A549 (cell line): Measurements from ENCODE around the gene POLR1B. TPM values are rescaled to one million over a fixed set of nuclear protein-coding genes. Genes with fewer than 3 reads are reported as not detected.

Experiments
- ATAC-seq, 2 experiments: fragments of 200-7000 bp in 1 of 2; fragments of >200 bp in 1 of 2; cut with Nextera tagmentation in 1 of 2; cut with Tn5 transposase in 1 of 2; 3 replicates each; pipeline versions ENCODE4 v1.8.0 to v1.9.1; 2018 to 2020; ENCODE audit warnings: mild to moderate bottlenecking in 1 of 2, moderate library complexity in 1 of 2
- CTCF ChIA-PET: fragments of 300-600 bp; sonication (Branson Sonifier 250); formaldehyde crosslinking; extraction: SDS; loops from one replicate; lab custom pipeline; 2021; ENCODE audit warnings: antibody characterized with exemption, inconsistent platforms; lab: Yijun Ruan, JAX
- POLR2A ChIA-PET: fragments of 350-600 bp; formaldehyde crosslinking; extraction: SDS; loops from one replicate; lab custom pipeline; 2021; ENCODE audit warnings: antibody characterized with exemption, inconsistent platforms; lab: Yijun Ruan, JAX
- DNase-seq, 2 experiments: peaks; one replicate each; pipeline versions ENCODE4 v3.0.0 to v3.0.0-alpha.2; 2011 to 2016; ENCODE audit warnings: low read depth in 1 of 2, low spot score in 1 of 2
- FAIRE-seq: peaks from 2 replicates; lab custom pipeline; 2011; peaks lifted over from hg19 to GRCh38; lab: Jason Lieb, UNC
- H3K27ac ChIP-seq, 2 experiments: fragments of >200 bp; sonication (Bioruptor Twin); formaldehyde crosslinking; 3 replicates each; pipeline ENCODE4 v1.5.1; 2016 to 2017
- H3K4me1 ChIP-seq: fragments of >200 bp; sonication (Bioruptor Twin); formaldehyde crosslinking; 3 replicates; pipeline ENCODE4 v1.6.1; 2016
- H3K4me2 ChIP-seq: fragments of >200 bp; sonication (Bioruptor Twin); formaldehyde crosslinking; 3 replicates; pipeline ENCODE4 v1.6.1; 2016
- H3K4me3 ChIP-seq: fragments of >200 bp; sonication (Bioruptor Twin); formaldehyde crosslinking; 3 replicates; pipeline ENCODE4 v1.5.1; 2016
- H3K9me3 ChIP-seq: fragments of >200 bp; sonication (Bioruptor Twin); formaldehyde crosslinking; 3 replicates; pipeline ENCODE4 v1.6.1; 2016
- CBX2 ChIP-seq: fragments of 200-600 bp; sonication (generic); IDR thresholded peaks from 2 replicates; pipeline ENCODE4 v1.6.1; 2016; ENCODE audit warnings: low read depth, mild to moderate bottlenecking, borderline replicate concordance
- CEBPB ChIP-seq, 2 experiments: fragments of >200 bp in 1 of 2; sonication (Bioruptor Twin) in 1 of 2; formaldehyde crosslinking in 1 of 2; IDR thresholded peaks; 2 replicates each; pipeline ENCODE4 v1.6.1; 2012 to 2016
- ELK1 ChIP-seq: fragments of 150-350 bp; IDR thresholded peaks from 2 replicates; pipeline ENCODE4 v1.6.1; 2014; ENCODE audit warnings: low read depth, mild to moderate bottlenecking, low read length
- EP300 ChIP-seq, 2 experiments: fragments of >200 bp; sonication (Bioruptor Twin); formaldehyde crosslinking; IDR thresholded peaks; 2 replicates in 1 of 2; 3 replicates in 1 of 2; pipeline ENCODE4 v1.6.1; 2016 to 2017
- ESRRA ChIP-seq: fragments of 150-350 bp; IDR thresholded peaks from 2 replicates; pipeline ENCODE4 v1.6.1; 2014; ENCODE audit warnings: mild to moderate bottlenecking, low read length, borderline replicate concordance
- FOXS1 ChIP-seq: fragments of 250-450 bp; sonication (Bioruptor Pico); IDR thresholded peaks from 2 replicates; pipeline ENCODE4 v1.5.0; 2020; ENCODE audit warnings: mild to moderate bottlenecking, moderate library complexity
- GATA3 ChIP-seq: IDR thresholded peaks from 2 replicates; pipeline ENCODE4 v1.6.1; 2012; ENCODE audit warnings: borderline replicate concordance
- HOXB5 ChIP-seq: fragments of 250-450 bp; sonication (Bioruptor Pico); IDR thresholded peaks from 2 replicates; pipeline ENCODE4 v1.5.0; 2020; ENCODE audit warnings: mild to moderate bottlenecking, moderate library complexity
- KDM5A ChIP-seq: fragments of 200-600 bp; sonication (generic); IDR thresholded peaks from 2 replicates; pipeline ENCODE4 v1.6.1; 2016; ENCODE audit warnings: antibody characterized with exemption, mild to moderate bottlenecking
- MAFK ChIP-seq: fragments of 450-650 bp; IDR thresholded peaks from 2 replicates; pipeline ENCODE4 v1.6.1; 2014; ENCODE audit not compliant: partially characterized antibody
- NFE2L2 ChIP-seq: fragments of 150-350 bp; conservative IDR thresholded peaks from 2 replicates; pipeline ENCODE4 v1.6.1; 2014; ENCODE audit warnings: low read length
- NPAS2 ChIP-seq: fragments of 250-450 bp; sonication (Bioruptor Pico); IDR thresholded peaks from 2 replicates; pipeline ENCODE4 v1.8.0; 2022; ENCODE audit warnings: mild to moderate bottlenecking, moderate library complexity, borderline replicate concordance
- NR3C1 ChIP-seq: fragments of >200 bp; sonication (Bioruptor Twin); formaldehyde crosslinking; IDR thresholded peaks from 3 replicates; pipeline ENCODE4 v1.6.1; 2017
- RCOR1 ChIP-seq: fragments of 150-350 bp; IDR thresholded peaks from 2 replicates; pipeline ENCODE4 v1.6.1; 2014; ENCODE audit warnings: antibody characterized with exemption, low read length, low read depth
- TFCP2L1 ChIP-seq: fragments of 250-450 bp; sonication (Bioruptor Pico); IDR thresholded peaks from 2 replicates; pipeline ENCODE4 v1.5.0; 2021; ENCODE audit warnings: mild to moderate bottlenecking
- TP53 ChIP-seq: fragments of 250-450 bp; sonication (Bioruptor Pico); IDR thresholded peaks from 2 replicates; pipeline ENCODE4 v1.5.0; 2021; ENCODE audit warnings: mild to moderate bottlenecking, moderate library complexity
- USF2 ChIP-seq: fragments of 450-650 bp; IDR thresholded peaks from 2 replicates; pipeline ENCODE4 v1.6.1; 2014; ENCODE audit warnings: antibody characterized with exemption
- ZC3H11A ChIP-seq: fragments of 450-650 bp; IDR thresholded peaks from 2 replicates; pipeline ENCODE4 v1.6.1; 2014; ENCODE audit warnings: antibody characterized with exemption, mild to moderate bottlenecking
- ZFP36 ChIP-seq: fragments of 450-650 bp; IDR thresholded peaks from 2 replicates; pipeline ENCODE4 v1.6.1; 2014; ENCODE audit warnings: borderline replicate concordance; ENCODE audit not compliant: partially characterized antibody
- WGBS: methylation state at CpG from one replicate; pipeline ENCODE4 v1.1.6; 2017; ENCODE audit errors: missing lambda C conversion rate; 5-methylcytosine and 5-hydroxymethylcytosine counted together
- polyA plus RNA-seq, 4 experiments: library from polyadenylated mRNA; depleted of rRNA in 3 of 4; stranded (reverse); fragments of >200 nt; fragmentation: RNase III in 1 of 4; extraction: RNeasy Plus Mini Kit Qiagen cat#74134 plus additional on column Dnase treatment in 1 of 4; gene quantifications; 2 replicates in 3 of 4; 3 replicates in 1 of 4; pipeline ENCODE4 v1.2.3, GENCODE V29; 2011 to 2017
- TF ChIP-seq, protein P1 (sequence below): fragments of >200 bp; sonication (Bioruptor Twin); formaldehyde crosslinking; IDR thresholded peaks from 3 replicates; pipeline ENCODE4 v1.6.1; 2016
- TF ChIP-seq, protein P2 (sequence below): IDR thresholded peaks from 2 replicates; pipeline ENCODE4 v1.6.1; 2012
- TF ChIP-seq, protein P3 (sequence below): fragments of 250-450 bp; sonication (Bioruptor Pico); IDR thresholded peaks from 2 replicates; pipeline ENCODE4 v1.5.0; 2020; ENCODE audit warnings: low read depth, mild to moderate bottlenecking, moderate library complexity

The POLR1B gene
- polyA plus RNA-seq, 2 of the 4 experiments (the other 2 are of a cell fraction), result 18.9 to 41.2 TPM

GRCh38 chr2:112585400-112585799 lies 43.1 kb downstream of the POLR1B start:
- ChIA-PET CTCF (interaction anchor here (1.0 to 7.5 kb wide), 4 partner anchors 14 to 140 kb away, joined by 3 to 54 read pairs (median 17); no protein-coding TSS in a partner anchor), POLR2A (no interaction called here)
- TF ChIP-seq ZC3H11A, result no peak
- no peak for TF ChIP-seq GATA3
- no peak for TF ChIP-seq KDM5A
- TF ChIP-seq MAFK, result no peak
- no peak for TF ChIP-seq TP53
- TF ChIP-seq, protein P1, sequence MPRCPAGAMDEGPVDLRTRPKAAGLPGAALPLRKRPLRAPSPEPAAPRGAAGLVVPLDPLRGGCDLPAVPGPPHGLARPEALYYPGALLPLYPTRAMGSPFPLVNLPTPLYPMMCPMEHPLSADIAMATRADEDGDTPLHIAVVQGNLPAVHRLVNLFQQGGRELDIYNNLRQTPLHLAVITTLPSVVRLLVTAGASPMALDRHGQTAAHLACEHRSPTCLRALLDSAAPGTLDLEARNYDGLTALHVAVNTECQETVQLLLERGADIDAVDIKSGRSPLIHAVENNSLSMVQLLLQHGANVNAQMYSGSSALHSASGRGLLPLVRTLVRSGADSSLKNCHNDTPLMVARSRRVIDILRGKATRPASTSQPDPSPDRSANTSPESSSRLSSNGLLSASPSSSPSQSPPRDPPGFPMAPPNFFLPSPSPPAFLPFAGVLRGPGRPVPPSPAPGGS, result no peak
- no peak for TF ChIP-seq HOXB5
- TF ChIP-seq, protein P2, sequence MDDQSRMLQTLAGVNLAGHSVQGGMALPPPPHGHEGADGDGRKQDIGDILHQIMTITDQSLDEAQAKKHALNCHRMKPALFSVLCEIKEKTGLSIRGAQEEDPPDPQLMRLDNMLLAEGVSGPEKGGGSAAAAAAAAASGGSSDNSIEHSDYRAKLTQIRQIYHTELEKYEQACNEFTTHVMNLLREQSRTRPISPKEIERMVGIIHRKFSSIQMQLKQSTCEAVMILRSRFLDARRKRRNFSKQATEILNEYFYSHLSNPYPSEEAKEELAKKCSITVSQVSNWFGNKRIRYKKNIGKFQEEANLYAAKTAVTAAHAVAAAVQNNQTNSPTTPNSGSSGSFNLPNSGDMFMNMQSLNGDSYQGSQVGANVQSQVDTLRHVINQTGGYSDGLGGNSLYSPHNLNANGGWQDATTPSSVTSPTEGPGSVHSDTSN, result no peak
- TF ChIP-seq CBX2, result no peak
- TF ChIP-seq EP300 (IDR thresholded peaks at IDR 0.05), result no peak
- TF ChIP-seq ESRRA, result no peak
- no peak for TF ChIP-seq NFE2L2
- no peak for TF ChIP-seq CEBPB (IDR thresholded peaks at IDR 0.05)
- TF ChIP-seq NPAS2 (CRISPR knock-in tag), result no peak
- ATAC-seq, result no peak
- DNase-seq, result no peak
- Histone ChIP-seq H3K4me2 (peak overlapping the region; percentile 89), H3K27ac (peak overlapping the region; percentile 96 to 97), H3K9me3 (no peaks in the 10 kb centered on the region), H3K4me1 (peaks cover 18% of the 10 kb centered on the region), H3K4me3 (peak overlapping the region; percentile 55)
- WGBS, result 97% methylated on average over 3 of the region's 3 CpGs
- FAIRE-seq, result no peak

- no peak for ATAC-seq
- H3K27ac ChIP-seq, result peak overlapping the region in 1 of 2 experiments; percentile 97; a peak in 1 of 6 replicates
- 92% methylated on average over 18 of the region's 18 CpGs for WGBS
- no peak overlapping the region; the same call in 2 of the 3 replicates for H3K4me3 ChIP-seq
- peak overlapping the region; percentile 89 for H3K4me2 ChIP-seq
- H3K4me1 ChIP-seq, result peaks cover 18% of the 10 kb centered on the region
- CTCF ChIA-PET, result interaction anchor here (1.2 to 7.5 kb wide), 3 partner anchors 13 to 140 kb away, joined by 3 to 54 read pairs (median 31); no protein-coding TSS in a partner anchor
- POLR2A ChIA-PET, result no interaction called here
- no peak for DNase-seq
- H3K9me3 ChIP-seq, result no peaks in the 10 kb centered on the region
- no peak for FAIRE-seq
- TF ChIP-seq TFCP2L1, result no peak
- no peak for TF ChIP-seq RCOR1
Measured at GRCh38 chr2:112585873-112586464, 43.7 kb downstream of the POLR1B start.

GRCh38 chr2:112588611-112589045 lies 46.4 kb downstream of the POLR1B start:
- Histone ChIP-seq H3K4me1 (peaks cover 8% of the 10 kb centered on the region), H3K27ac (no peak overlapping the region), H3K4me3 (no peak overlapping the region), H3K4me2 (no peak overlapping the region), H3K9me3 (no peaks in the 10 kb centered on the region)
- no peak for ATAC-seq
- FAIRE-seq, result no peak
- ChIA-PET CTCF (interaction anchor here (0.6 to 7.5 kb wide), 3 partner anchors 10 to 370 kb away, joined by 3 to 54 read pairs (median 4); no protein-coding TSS in a partner anchor), POLR2A (no interaction called here)
- 86% methylated on average over 6 of the region's 6 CpGs for WGBS
- TF ChIP-seq USF2, result no peak
- TF ChIP-seq RCOR1, result no peak
- TF ChIP-seq NR3C1, result no peak
- DNase-seq, result no peak

DNA sequence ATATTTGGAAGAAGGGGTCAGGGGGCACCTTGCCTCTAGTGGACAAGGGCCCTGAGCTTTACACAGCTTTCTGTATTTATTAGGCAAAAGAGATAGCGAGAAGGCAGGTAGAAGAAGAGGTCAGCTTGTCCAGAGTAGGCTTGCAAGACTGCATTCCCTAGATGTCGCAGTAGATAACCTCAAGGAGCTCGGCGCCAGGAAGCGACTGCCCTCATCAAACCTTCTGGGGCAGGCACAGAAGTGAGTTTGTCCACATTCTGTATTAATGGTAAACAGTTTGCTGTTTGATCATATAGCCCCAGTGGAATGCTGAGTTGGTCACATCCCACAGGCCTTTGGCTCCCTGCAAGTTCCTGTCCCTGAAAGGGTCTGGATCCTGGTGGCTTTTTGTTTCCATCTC lies 49.1 kb downstream of the POLR1B start:
- Histone ChIP-seq H3K9me3 (no peaks in the 10 kb centered on the region), H3K4me3 (no peak overlapping the region), H3K4me1 (no peaks in the 10 kb centered on the region), H3K27ac (no peak overlapping the region), H3K4me2 (no peak overlapping the region)
- POLR2A ChIA-PET, result no interaction called here
- 93% methylated on average over 5 of the region's 5 CpGs for WGBS
- FAIRE-seq (no peak), ATAC-seq (no peak), DNase-seq (no peak)
- CTCF ChIA-PET, result interaction anchor here (0.8 to 2.0 kb wide), 5 partner anchors 8 to 159 kb away, joined by 3 to 10 read pairs (median 4); no protein-coding TSS in a partner anchor
- TF ChIP-seq ZFP36 (no peak), ELK1 (no peak), FOXS1 (CRISPR knock-in tag) (no peak)
- TF ChIP-seq, protein P3, sequence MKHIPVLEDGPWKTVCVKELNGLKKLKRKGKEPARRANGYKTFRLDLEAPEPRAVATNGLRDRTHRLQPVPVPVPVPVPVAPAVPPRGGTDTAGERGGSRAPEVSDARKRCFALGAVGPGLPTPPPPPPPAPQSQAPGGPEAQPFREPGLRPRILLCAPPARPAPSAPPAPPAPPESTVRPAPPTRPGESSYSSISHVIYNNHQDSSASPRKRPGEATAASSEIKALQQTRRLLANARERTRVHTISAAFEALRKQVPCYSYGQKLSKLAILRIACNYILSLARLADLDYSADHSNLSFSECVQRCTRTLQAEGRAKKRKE (CRISPR knock-in tag), result no peak
- TF ChIP-seq, protein P1, result no peak
